PC-3 (cell line): ENCODE measurements around the gene ATG5. TPM values are rescaled to one million over a fixed set of nuclear protein-coding genes. Genes with fewer than 3 reads are reported as not detected.
A peak's percentile ranks its signal among the peaks of the same experiment; 100 is the strongest.

ENCODE experiments used
- ATAC-seq: fragments of 200-7000 bp; cut with Tn5 transposase; 2 replicates; pipeline ENCODE4 v1.9.1; 2020; ENCODE audit warnings: mild to moderate bottlenecking, moderate library complexity
- BruUV-seq: library from RNA; stranded (reverse); fragments of 400-500 nt; replicated peaks from 2 replicates; lab custom pipeline; 2021; lab: Mats Ljungman, UMichigan
- CTCF ChIA-PET: fragments of 300-600 bp; sonication (Branson Sonifier 250); formaldehyde crosslinking; loops from one replicate; lab custom pipeline; 2022; ENCODE audit warnings: antibody characterized with exemption; lab: Charles Lee
- POLR2A ChIA-PET: fragments of 300-600 bp; sonication (Branson Sonifier 250); formaldehyde crosslinking; loops from one replicate; lab custom pipeline; 2022; ENCODE audit warnings: antibody characterized with exemption; ENCODE audit not compliant: unreplicated experiment; lab: Charles Lee
- DNase-seq: peaks from one replicate; pipeline ENCODE4 v3.0.0-alpha.2; 2015
- H2AFZ ChIP-seq: fragments of 300-600 bp; sonication (generic); 2 replicates; pipeline ENCODE4 v1.6.0; 2016; ENCODE audit warnings: antibody characterized with exemption, low read length
- H3F3A ChIP-seq: fragments of 300-600 bp; sonication (generic); one replicate; pipeline ENCODE4 v1.6.0; 2017; ENCODE audit warnings: antibody characterized with exemption, low read length, control low read depth, mild to moderate bottlenecking; ENCODE audit not compliant: unreplicated experiment
- H3K27ac ChIP-seq: fragments of 300-600 bp; sonication (generic); 2 replicates; pipeline ENCODE4 v1.5.1; 2016; ENCODE audit warnings: mild to moderate bottlenecking, low read length
- H3K27me3 ChIP-seq: fragments of 300-600 bp; sonication (generic); 2 replicates; pipeline ENCODE4 v1.6.1; 2016; ENCODE audit warnings: low read length, mixed read lengths
- H3K36me3 ChIP-seq: fragments of 300-600 bp; sonication (generic); 2 replicates; pipeline ENCODE4 v1.6.1; 2016; ENCODE audit warnings: low read depth, mixed run types, low read length, mixed read lengths
- H3K4me1 ChIP-seq: fragments of 300-600 bp; sonication (generic); 2 replicates; pipeline ENCODE4 v1.5.1; 2016; ENCODE audit warnings: low read length; ENCODE audit not compliant: insufficient read depth
- H3K4me2 ChIP-seq: fragments of 300-600 bp; sonication (generic); 2 replicates; pipeline ENCODE4 v1.6.0; 2016; ENCODE audit warnings: low read length
- H3K4me3 ChIP-seq: fragments of 300-600 bp; sonication (generic); 2 replicates; pipeline ENCODE4 v1.5.1; 2016; ENCODE audit warnings: mild to moderate bottlenecking, low read length, mixed read lengths
- H3K79me2 ChIP-seq: fragments of 300-600 bp; sonication (generic); 2 replicates; pipeline ENCODE4 v1.6.1; 2017; ENCODE audit warnings: low read length, mixed read lengths
- H3K9ac ChIP-seq: fragments of 300-600 bp; sonication (generic); 2 replicates; pipeline ENCODE4 v1.6.0; 2016; ENCODE audit warnings: mild to moderate bottlenecking, low read length
- H3K9me2 ChIP-seq: fragments of 300-600 bp; sonication (generic); replicated peaks from 2 replicates; pipeline ENCODE4 v1.6.1; 2016; ENCODE audit warnings: mixed run types, low read length, mixed read lengths
- H3K9me3 ChIP-seq: fragments of 300-600 bp; sonication (generic); 2 replicates; pipeline ENCODE4 v1.6.1; 2016; ENCODE audit warnings: low read length, mixed read lengths
- H4K20me1 ChIP-seq: fragments of 300-600 bp; sonication (generic); 2 replicates; pipeline ENCODE4 v1.6.1; 2016; ENCODE audit warnings: low read length, mixed read lengths
- CTCF ChIP-seq: fragments of 300-600 bp; sonication (generic); conservative IDR thresholded peaks from 2 replicates; pipeline ENCODE4 v1.5.1; 2017; ENCODE audit warnings: antibody characterized with exemption, low read depth, mild to moderate bottlenecking, low read length
- EZH2 ChIP-seq: fragments of 300-600 bp; sonication (generic); IDR thresholded peaks from one replicate; pipeline ENCODE4 v1.6.1; 2017; ENCODE audit warnings: antibody characterized with exemption, mild to moderate bottlenecking, low read length; ENCODE audit not compliant: unreplicated experiment
- EZH2phosphoT487 ChIP-seq: fragments of 300-600 bp; sonication (generic); IDR thresholded peaks from 2 replicates; pipeline ENCODE4 v1.6.1; 2018; ENCODE audit warnings: mild to moderate bottlenecking, antibody characterized with exemption, low read length, borderline replicate concordance
- intact Hi-C: fragments of 100-400 bp; cut with micrococcal nuclease; formaldehyde crosslinking; loops from 2 replicates; pipeline ENCODE4 v1.9.0; 2023
- total RNA-seq: library from RNA; depleted of rRNA; stranded (reverse); fragments of >200 nt; gene quantifications from 2 replicates; pipeline ENCODE4 v1.2.3, GENCODE V29; 2014

Gene ATG5
- total RNA-seq, 1 experiment from 2014 or later: 38.8 TPM

- TF ChIP-seq CTCF: no peak
- Histone ChIP-seq H3K9ac (no peak overlapping the region), H2AFZ (no peak overlapping the region), H3K4me1 (peaks cover 15% of the 10 kb centered on the region), H3K27ac (no peak overlapping the region), H3K27me3 (no peaks in the 10 kb centered on the region), H3K9me2 (no peaks in the 10 kb centered on the region), H3K4me3 (no peak overlapping the region), H4K20me1 (no peaks in the 10 kb centered on the region), H3F3A (no peaks in the 10 kb centered on the region), H3K4me2 (no peak overlapping the region), H3K36me3 (no peaks in the 10 kb centered on the region), H3K9me3 (no peaks in the 10 kb centered on the region), H3K79me2 (no peaks in the 10 kb centered on the region)
- DNase-seq (no peak), ATAC-seq (no peak)
- intact Hi-C loops: no loop called here
- ChIA-PET CTCF (no interaction called here), POLR2A (no interaction called here)
- BruUV-seq: no TSS peak
These were observed 164.2 kb downstream of the ATG5 start for GRCh38 chr6:106161311-106161874.

GRCh38 chr6:106160189-106160588, 165.4 kb downstream of the ATG5 start:
- H3K9ac ChIP-seq: no peak overlapping the region
- no peak overlapping the region for H2AFZ ChIP-seq
- H3K79me2 ChIP-seq: no peaks in the 10 kb centered on the region
- H3K27ac ChIP-seq: no peak overlapping the region
- POLR2A ChIA-PET: no interaction called here
- no peaks in the 10 kb centered on the region for H3K9me3 ChIP-seq
- H3K36me3 ChIP-seq: no peaks in the 10 kb centered on the region
- BruUV-seq: no TSS peak
- ATAC-seq (no peak), DNase-seq (no peak)
- intact Hi-C loops: no loop called here
- H3K4me2 ChIP-seq: no peak overlapping the region
- no peak for TF ChIP-seq EZH2phosphoT487
- no peak for TF ChIP-seq CTCF
- TF ChIP-seq EZH2: no peak
- CTCF ChIA-PET: no interaction called here
- no peaks in the 10 kb centered on the region for H3K9me2 ChIP-seq
- H3F3A ChIP-seq: no peaks in the 10 kb centered on the region
- no peaks in the 10 kb centered on the region for H4K20me1 ChIP-seq
- H3K27me3 ChIP-seq: no peaks in the 10 kb centered on the region
- peaks cover 15% of the 10 kb centered on the region for H3K4me1 ChIP-seq
- H3K4me3 ChIP-seq: no peak overlapping the region

GRCh38 chr6:106159531-106159940, 166.0 kb downstream of the ATG5 start:
- Histone ChIP-seq H4K20me1 (no peaks in the 10 kb centered on the region), H3K79me2 (no peaks in the 10 kb centered on the region), H2AFZ (0 out of 2 replicates have a peak overlapping the region, but pooled peaks have one; percentile 7), H3K27ac (peak overlapping the region; percentile 53), H3K9me3 (no peaks in the 10 kb centered on the region), H3F3A (no peaks in the 10 kb centered on the region), H3K36me3 (no peaks in the 10 kb centered on the region), H3K4me2 (0 out of 2 replicates have a peak overlapping the region, but pooled peaks have one; percentile 20), H3K9ac (no peak overlapping the region), H3K4me1 (peaks cover 15% of the 10 kb centered on the region), H3K4me3 (no peak overlapping the region), H3K9me2 (no peaks in the 10 kb centered on the region), H3K27me3 (no peaks in the 10 kb centered on the region)
- TF ChIP-seq CTCF: no peak
- no peak for TF ChIP-seq EZH2
- no peak for TF ChIP-seq EZH2phosphoT487
- BruUV-seq: no TSS peak
- intact Hi-C loops: no loop called here
- DNase-seq: peak; percentile 80
- ATAC-seq: peak; percentile 73
- ChIA-PET POLR2A (no interaction called here), CTCF (no interaction called here)
